ENCODE measurements around the gene MRPL40.
"Not testable (repeated sequence)": the region's sequence is repeated elsewhere in the genome, so short reads cannot be mapped to it uniquely, and the experiment has no call there.

The MRPL40 gene

DNA sequence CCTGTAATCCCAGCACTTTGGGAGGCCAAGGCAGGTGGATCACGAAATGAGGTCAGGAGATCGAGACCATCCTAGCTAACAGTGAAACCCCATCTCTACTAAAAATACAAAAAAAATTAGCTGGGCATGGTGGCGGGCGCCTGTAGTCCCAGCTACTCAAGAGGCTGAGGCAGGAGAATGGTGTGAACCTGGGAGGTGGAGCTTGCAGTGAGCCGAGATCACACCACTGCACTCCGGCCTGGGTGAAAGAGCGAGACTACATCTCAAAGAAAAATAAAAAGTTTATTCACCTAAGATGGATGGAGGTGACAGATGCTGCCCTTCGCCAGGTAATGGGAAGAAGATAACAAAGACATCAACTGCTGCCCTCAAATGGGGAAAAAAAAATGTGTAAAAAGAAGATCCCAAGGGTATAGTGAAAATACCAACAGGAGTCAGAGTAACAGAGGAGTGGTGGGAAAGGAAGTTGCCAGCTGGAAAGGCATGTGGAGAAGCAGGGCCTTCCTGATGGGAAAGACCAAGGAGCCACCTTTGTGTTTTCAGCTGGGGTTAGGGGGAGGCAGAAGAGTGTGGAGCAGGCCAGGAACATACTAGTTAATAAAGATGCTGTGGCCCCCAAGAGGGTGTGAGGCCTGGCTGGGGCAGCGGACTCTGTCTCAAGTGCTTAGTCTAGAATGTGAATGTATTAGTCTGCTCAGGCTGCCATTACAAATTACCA is 4.3 kb downstream of the MRPL40 start:
- not testable (repeated sequence) for DNase-seq (ENCODE audit: low spot score in 2 of 2); H3K27me3 ChIP-seq (ENCODE audit: low read depth); H3K9me3 ChIP-seq; H3K4me3 ChIP-seq
- Histone ChIP-seq H3K36me3 (replicated peaks) (peaks cover 35% of the 10 kb centered on the region), H3K4me1 (peaks cover 11% of the 10 kb centered on the region)
- in situ Hi-C loops (cut with MboI; ENCODE audit: low sequenced_read_pairs) = loop anchor here (25.0 kb wide), 2 partner anchors 426 to 474 kb away; partner anchors contain the start of genes GNB1L and RTL10

DNA sequence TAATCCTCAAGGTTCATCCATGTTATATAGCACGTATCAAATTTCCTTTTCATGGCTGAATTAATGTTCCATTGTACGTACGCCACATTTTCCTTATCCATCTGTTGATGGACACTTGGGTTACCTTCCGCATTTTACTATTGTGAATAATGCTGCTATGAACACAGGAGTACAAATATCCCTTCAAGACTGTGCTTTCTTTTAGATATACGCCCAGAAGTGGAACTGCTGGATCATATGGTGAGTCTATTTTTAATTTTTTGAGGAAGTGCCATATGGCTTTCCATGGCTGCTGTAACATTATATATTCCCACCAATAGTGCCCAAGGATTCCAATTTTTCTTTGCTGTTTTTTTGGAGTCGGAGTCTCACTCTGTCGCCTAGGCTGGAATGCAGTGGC is 6.0 kb downstream of the MRPL40 start:
- Histone ChIP-seq H3K36me3 (replicated peaks) (peaks cover 40% of the 10 kb centered on the region), H3K9me3 (no peaks in the 10 kb centered on the region), H3K4me3 (no peak overlapping the region), H3K27me3 (ENCODE audit: low read depth) (no peaks in the 10 kb centered on the region), H3K4me1 (peaks cover 9% of the 10 kb centered on the region)
- in situ Hi-C loops (cut with MboI; ENCODE audit: low sequenced_read_pairs) = loop anchor here (25.0 kb wide), 2 partner anchors 424 to 476 kb away; partner anchors contain the start of genes GNB1L and RTL10
- DNase-seq (ENCODE audit: low spot score in 2 of 2) = peak in 1 of 2 experiments; percentile 40

DNA sequence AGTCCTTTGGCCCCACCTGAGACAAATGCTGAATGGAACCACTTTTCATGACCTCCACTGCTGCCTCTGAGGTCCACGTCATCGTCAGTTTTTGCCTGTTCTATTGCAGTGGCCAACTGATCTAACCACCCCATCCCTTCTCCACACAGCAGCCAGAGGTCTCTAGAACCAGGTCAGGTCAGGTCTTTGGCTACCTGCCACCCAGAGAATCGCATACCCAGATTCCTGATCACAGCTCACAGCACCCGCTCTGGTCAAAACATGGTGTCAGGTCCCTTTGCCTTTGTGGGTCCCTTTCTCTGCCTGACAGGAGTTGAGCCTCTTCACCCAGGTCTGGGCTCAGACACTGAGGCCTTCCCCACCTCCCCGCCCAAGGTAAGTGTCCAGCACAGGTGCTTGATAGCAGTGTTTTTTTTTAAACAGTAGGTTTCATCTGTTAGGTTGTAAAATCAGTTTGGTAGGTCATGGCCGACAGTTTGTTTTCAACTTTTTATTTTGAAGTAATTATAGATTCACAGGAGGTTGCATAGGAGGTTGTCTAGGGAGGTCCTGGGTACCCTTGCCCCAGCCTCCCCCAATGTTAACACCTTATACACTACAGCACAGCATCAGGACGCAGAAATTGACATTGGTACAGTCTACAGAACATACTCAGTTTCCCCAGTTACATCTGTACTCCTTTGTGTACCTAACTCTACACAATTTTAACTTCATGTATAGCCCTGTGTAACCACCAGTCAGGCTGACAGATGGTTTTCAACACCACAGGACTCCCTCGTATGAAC is 8.3 kb downstream of the MRPL40 start:
- in situ Hi-C loops (cut with MboI; ENCODE audit: low sequenced_read_pairs) = loop anchor here (25.0 kb wide), 2 partner anchors 422 to 478 kb away; partner anchors contain the start of genes GNB1L and RTL10
- H3K4me3 ChIP-seq = no peak overlapping the region
- no peak for DNase-seq (ENCODE audit: low spot score in 2 of 2)
- H3K27me3 ChIP-seq (ENCODE audit: low read depth) = no peaks in the 10 kb centered on the region
- H3K4me1 ChIP-seq = peaks cover 7% of the 10 kb centered on the region
- peaks cover 47% of the 10 kb centered on the region for H3K36me3 ChIP-seq (replicated peaks)
- H3K9me3 ChIP-seq = no peaks in the 10 kb centered on the region

DNA sequence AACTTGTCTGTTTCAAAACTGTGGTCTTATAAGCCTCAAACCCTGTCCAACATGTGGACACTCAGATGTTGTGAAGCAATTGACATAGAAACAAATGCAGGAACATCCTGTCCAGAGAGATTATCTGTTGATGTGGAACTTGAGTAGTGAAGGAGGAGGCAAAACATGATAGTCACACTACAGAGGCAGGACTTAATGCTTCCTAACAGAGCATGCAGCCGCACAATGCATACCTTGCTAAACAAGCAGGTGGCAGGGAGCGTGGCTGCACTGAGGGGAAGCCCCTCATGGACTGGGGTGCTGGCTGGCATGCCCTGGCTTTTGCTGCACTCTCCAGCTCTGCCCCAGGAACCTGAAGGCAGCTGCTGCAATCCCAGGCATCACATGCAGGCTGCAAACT is 9.8 kb downstream of the MRPL40 start:
- peaks cover 36% of the 10 kb centered on the region for H3K36me3 ChIP-seq (replicated peaks)
- no peak overlapping the region for H3K4me3 ChIP-seq
- DNase-seq (ENCODE audit: low spot score in 2 of 2) = no peak
- peaks cover 15% of the 10 kb centered on the region for H3K4me1 ChIP-seq
- no peaks in the 10 kb centered on the region for H3K27me3 ChIP-seq (ENCODE audit: low read depth)
- H3K9me3 ChIP-seq = no peaks in the 10 kb centered on the region
- in situ Hi-C loops (cut with MboI; ENCODE audit: low sequenced_read_pairs) = loop anchor here (25.0 kb wide), 2 partner anchors 420 to 480 kb away; partner anchors contain the start of genes GNB1L and RTL10

DNA sequence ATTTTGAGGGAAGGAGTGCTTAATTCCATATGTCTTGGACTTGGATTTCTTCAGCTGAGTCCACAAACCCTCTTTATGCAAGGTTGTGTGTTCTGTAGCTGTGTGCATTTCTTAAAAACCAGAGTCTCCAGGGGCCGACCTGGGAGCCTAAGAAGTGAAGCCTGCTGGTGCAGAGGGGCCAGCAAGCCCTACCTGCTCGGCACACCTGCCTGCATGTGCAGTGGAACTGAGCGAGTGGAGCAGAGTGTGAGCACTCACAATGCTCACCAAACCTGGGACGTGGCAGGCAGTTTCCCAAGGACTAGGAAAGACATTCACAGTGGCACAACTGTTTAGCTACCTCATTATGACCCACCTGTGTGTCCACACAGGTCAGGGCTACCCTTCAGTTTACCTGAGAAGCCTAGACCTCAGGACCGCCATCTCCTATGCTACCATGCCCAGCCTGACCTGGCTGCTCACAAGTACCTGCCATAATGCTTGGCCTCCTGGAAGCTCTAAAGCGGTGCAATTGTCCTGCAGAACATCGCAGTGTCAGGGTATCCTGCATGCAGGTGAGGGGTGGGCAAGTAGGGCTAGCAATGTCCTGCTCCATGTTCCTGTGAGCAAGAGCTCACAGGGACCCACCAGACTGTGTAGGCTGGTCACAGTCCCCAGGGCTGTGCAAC is 11.3 kb downstream of the MRPL40 start:
- Histone ChIP-seq H3K27me3 (ENCODE audit: low read depth) (no peaks in the 10 kb centered on the region), H3K4me3 (no peak overlapping the region), H3K36me3 (replicated peaks) (peaks cover 34% of the 10 kb centered on the region), H3K4me1 (peaks cover 13% of the 10 kb centered on the region), H3K9me3 (no peaks in the 10 kb centered on the region)
- in situ Hi-C loops (cut with MboI; ENCODE audit: low sequenced_read_pairs) = loop anchor here (25.0 kb wide), 2 partner anchors 419 to 481 kb away; partner anchors contain the start of genes GNB1L and RTL10
- no peak for DNase-seq (ENCODE audit: low spot score in 2 of 2)

DNA sequence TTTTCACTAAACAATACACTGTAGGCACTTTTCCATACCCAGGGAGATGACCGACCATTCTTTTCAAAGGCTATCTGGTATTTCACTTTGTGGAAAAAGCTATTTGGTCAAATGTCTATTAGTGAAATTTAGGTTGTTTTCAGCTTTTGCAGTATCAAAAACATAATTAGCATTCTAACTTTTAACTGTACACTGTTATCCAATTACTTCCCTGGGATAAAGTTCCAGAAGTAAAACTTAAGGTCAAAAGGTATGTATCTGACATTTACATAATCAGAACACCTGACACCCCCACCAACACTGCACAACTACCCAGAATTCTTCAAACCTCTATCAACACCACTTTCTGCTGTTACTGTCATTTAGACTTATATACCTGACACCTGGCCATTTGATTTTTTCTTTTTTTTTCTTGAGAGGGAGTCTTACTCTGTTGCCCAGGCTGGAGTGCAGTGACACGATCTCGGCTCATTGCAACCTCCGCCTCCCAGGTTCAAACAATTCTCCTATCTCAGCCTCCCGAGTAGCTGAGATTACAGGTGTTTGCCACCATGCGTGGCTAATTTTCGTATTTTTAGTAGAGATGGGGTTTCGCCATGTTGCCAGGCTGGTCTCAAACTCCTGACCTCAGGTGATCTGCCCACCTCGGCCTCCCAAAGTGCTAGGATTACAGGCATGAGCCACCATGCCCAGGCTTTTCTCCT is 13.1 kb downstream of the MRPL40 start:
- H3K4me3 ChIP-seq; H3K27me3 ChIP-seq (ENCODE audit: low read depth); DNase-seq (ENCODE audit: low spot score in 2 of 2); H3K9me3 ChIP-seq: not testable (repeated sequence)
- H3K4me1 ChIP-seq = peaks cover 20% of the 10 kb centered on the region
- in situ Hi-C loops (cut with MboI; ENCODE audit: low sequenced_read_pairs) = loop anchor here (25.0 kb wide), 2 partner anchors 417 to 483 kb away; partner anchors contain the start of genes GNB1L and RTL10
- H3K36me3 ChIP-seq (replicated peaks) = peaks cover 48% of the 10 kb centered on the region

DNA sequence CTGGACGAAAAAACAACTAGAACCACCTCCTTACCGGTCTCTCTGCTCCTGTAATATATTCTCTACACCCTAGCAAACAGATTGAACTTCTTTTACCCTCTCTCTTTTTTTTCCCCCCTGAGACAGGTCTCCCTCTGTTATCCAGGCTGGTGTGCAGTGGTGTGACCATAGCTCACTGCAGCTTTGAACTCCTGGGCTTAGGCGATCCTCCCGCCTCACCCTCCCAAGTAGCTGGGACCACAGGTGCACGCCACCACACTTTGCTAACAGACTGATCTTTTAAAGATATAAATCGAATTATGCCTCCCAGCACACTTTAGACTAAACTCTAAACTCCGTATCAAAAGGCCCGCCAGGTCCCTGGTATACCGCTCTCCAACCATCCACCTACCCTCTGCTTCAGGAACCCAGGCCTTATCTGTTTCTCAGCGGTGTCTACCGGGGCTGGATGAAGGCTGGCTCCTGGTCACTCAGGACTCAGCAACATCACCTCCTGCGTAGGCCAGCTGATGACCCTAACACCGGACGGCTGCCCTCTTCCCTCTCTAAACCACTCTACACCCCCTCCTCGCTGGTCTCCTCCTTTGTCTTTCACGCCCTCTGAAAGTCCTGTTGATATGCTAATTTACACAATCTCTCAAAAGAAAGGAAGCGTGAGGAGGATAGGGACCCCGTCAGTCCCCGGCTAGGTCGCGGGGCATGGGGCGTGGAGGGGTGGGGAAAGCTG is 14.4 kb downstream of the MRPL40 start:
- H3K4me1 ChIP-seq = peaks cover 20% of the 10 kb centered on the region
- DNase-seq (ENCODE audit: low spot score in 2 of 2) = peak in 1 of 2 experiments; percentile 82
- H3K9me3 ChIP-seq = no peaks in the 10 kb centered on the region
- peak overlapping the region; percentile 55 for H3K4me3 ChIP-seq
- H3K27me3 ChIP-seq (ENCODE audit: low read depth) = no peaks in the 10 kb centered on the region
- peaks cover 58% of the 10 kb centered on the region for H3K36me3 ChIP-seq (replicated peaks)
- in situ Hi-C loops (cut with MboI; ENCODE audit: low sequenced_read_pairs) = loop anchor here (25.0 kb wide), 2 partner anchors 416 to 484 kb away; partner anchors contain the start of genes GNB1L and RTL10

DNA sequence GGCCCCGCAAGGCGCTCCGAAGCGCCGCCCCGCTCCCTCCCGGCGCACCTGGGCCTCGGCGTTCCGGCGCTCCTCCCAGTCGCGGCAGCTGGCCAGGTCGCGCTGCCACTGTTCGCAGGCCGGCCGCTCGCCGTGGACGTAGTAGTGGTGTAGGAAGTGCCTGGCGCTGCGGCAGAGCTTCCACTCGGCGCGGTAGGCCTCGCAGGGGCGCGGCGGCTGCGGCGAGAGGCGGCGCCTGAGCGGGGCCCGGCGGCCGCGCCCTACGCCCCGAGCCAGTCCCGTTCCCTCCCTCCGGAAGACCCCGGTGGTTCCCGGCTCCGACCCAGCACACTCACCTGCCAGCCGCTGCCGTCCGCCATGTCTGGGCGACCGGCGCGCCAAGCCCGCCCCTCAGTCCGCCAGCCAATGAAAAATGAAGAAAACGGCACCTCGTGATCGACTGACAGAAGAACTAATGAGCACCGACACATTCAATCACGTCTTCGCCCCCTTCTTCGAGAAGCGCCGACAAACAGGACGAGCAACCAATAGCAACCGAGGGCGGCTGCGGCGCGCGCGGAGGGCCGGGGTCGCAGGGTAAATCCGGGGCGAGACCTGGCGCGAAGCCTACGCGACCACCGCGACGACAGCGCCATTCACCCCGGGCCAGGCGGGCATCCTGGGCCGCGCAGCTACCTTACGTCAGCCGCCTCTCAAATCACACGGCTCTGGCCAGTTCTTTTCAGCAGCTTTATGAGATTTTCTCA is 15.2 kb downstream of the MRPL40 start, which contains the start of gene C22orf39:
C22orf39 (minus strand) TSS at position 382 of the 746 bp plus-strand sequence; CDS start at position 359, 23 bp downstream.
- no peaks in the 10 kb centered on the region for H3K27me3 ChIP-seq (ENCODE audit: low read depth)
- H3K9me3 ChIP-seq = no peaks in the 10 kb centered on the region
- peaks cover 20% of the 10 kb centered on the region for H3K4me1 ChIP-seq
- peaks cover 61% of the 10 kb centered on the region for H3K36me3 ChIP-seq (replicated peaks)
- peak; percentile 92 to 96 for DNase-seq (ENCODE audit: low spot score in 2 of 2)
- in situ Hi-C loops (cut with MboI; ENCODE audit: low sequenced_read_pairs) = loop anchor here (25.0 kb wide), 2 partner anchors 415 to 485 kb away; partner anchors contain the start of genes GNB1L and RTL10
- H3K4me3 ChIP-seq = peak within 1 kb of the TSS; percentile 55

DNA sequence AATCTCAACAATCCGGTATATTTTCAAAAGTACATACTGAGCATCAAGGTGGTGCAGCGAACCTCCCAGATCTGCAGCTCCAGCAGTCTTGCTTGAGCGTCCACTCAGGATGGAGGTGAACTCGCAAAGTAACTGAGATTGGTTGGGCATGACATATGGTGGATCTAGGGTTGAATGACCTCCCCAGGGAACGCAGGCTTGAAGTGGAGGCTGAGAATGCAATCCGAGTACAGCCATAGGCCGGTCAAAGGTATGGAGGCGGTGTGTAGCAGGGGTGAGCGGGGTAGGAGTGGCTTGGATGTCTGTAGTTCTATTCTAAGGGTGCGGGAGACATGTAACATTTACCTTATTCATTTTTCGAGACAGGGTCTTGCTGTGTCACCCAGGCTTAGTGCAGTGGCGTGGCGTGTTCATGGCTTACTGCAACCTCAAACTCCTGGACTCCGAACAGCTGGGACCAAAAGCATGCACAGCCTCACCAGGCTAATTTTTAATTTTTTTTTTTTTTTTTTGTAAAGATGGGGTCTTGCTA is 15.8 kb downstream of the MRPL40 start:
- in situ Hi-C loops (cut with MboI; ENCODE audit: low sequenced_read_pairs) = loop anchor here (25.0 kb wide), 2 partner anchors 414 to 486 kb away; partner anchors contain the start of genes GNB1L and RTL10
- Histone ChIP-seq H3K36me3 (replicated peaks) (peaks cover 61% of the 10 kb centered on the region), H3K4me3 (peak overlapping the region; percentile 55), H3K27me3 (ENCODE audit: low read depth) (no peaks in the 10 kb centered on the region), H3K9me3 (no peaks in the 10 kb centered on the region), H3K4me1 (peaks cover 20% of the 10 kb centered on the region)
- peak; percentile 76 to 86 for DNase-seq (ENCODE audit: low spot score in 2 of 2)

DNA sequence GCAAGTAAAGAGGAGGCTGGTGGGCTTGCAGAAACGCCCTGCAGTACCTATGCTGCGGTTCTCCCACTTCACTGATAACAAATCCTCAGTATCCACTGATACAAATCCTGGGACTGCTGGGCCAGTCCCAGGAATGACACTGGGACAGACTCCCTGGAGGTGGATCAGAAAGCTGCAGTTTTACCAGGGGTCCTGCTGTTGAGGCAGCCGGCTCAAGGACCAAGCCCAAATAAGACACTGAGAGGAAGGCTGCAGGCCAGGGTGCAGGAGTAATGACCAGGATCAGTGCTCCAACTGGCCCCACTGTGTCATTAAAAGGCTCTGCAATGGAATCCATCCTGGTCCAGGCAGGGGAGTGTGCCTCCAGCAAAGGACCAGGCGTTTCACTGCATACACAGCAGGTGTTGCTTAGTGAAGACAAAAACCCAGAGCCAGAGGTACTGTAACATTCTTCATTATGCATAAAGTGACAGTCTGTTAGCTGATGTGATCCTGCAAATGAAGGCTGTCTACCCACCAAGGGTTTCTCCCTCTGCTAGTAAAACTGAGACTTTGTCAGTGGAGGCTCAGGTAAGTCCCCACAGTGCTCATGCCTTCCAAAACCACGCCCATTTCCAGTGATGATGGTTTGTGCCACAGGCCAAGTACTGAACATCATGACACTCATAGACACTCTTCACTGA is 16.5 kb downstream of the MRPL40 start:
- in situ Hi-C loops (cut with MboI; ENCODE audit: low sequenced_read_pairs) = loop anchor here (25.0 kb wide), 2 partner anchors 413 to 487 kb away; partner anchors contain the start of genes GNB1L and RTL10
- Histone ChIP-seq H3K27me3 (ENCODE audit: low read depth) (no peaks in the 10 kb centered on the region), H3K36me3 (replicated peaks) (peaks cover 61% of the 10 kb centered on the region), H3K4me3 (peak overlapping the region; percentile 55), H3K4me1 (peaks cover 20% of the 10 kb centered on the region), H3K9me3 (no peaks in the 10 kb centered on the region)
- peak in 1 of 2 experiments; percentile 10 for DNase-seq (ENCODE audit: low spot score in 2 of 2)

DNA sequence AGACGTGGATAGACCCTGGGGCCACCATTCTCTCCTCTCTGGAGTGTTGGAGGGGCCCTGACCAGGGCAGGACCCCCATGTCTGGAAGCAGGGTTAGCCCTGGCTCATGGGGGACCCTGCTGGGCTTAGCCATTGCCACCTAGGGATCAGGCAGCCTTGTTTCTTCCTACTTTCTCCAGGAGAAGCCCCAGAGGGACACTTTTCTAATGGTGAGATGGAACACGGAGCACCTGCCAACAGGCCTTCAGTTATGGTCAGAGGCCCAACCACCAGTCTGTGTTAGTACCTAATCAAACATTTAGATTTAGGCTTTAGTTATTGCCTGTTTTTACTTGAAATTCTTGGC is 17.1 kb downstream of the MRPL40 start:
- peaks cover 61% of the 10 kb centered on the region for H3K36me3 ChIP-seq (replicated peaks)
- no peak overlapping the region for H3K4me3 ChIP-seq
- H3K9me3 ChIP-seq = no peaks in the 10 kb centered on the region
- H3K4me1 ChIP-seq = peaks cover 20% of the 10 kb centered on the region
- no peaks in the 10 kb centered on the region for H3K27me3 ChIP-seq (ENCODE audit: low read depth)
- DNase-seq (ENCODE audit: low spot score in 2 of 2) = no peak
- in situ Hi-C loops (cut with MboI; ENCODE audit: low sequenced_read_pairs) = loop anchor here (25.0 kb wide), 2 partner anchors 413 to 487 kb away; partner anchors contain the start of genes GNB1L and RTL10

Measured in HAP-1 (cell line).